IPS DF 4.7 (cell line): Measurements from ENCODE around the gene ATP2B2.

Experiments used
- DNase-seq: peaks from one replicate; pipeline ENCODE4 v3.0.0-alpha.2; 2013; ENCODE audit warnings: low spot score; ENCODE audit errors: extremely low read depth

ATP2B2 gene

GRCh38 chr3:10332481-10333348 lies 172.7 kb downstream of the ATP2B2 start:
- DNase-seq, result no peak

- no peak for DNase-seq
Measured at GRCh38 chr3:10331320-10331719, 174.1 kb downstream of the ATP2B2 start.

DNA sequence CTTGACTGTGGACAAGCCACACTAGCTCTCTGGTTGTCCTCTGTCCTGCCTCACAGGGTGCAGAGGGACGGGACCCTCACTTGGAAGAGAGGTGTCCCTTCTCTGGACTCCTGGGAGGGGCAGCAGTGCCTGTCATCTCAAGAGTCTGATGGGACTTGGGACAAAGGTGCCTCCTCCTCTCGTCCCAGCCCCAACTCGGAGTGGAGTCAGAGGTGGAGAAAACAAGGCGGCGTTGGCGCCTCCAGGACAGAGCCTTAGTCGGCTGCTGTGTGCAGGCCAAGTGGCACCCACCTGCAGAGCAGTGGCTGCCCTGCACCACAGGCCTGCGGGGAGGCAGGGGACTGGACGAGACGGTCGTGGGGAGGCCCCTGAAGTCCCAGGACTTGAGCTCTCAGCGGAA lies 175.1 kb downstream of the ATP2B2 start:
- no peak for DNase-seq

DNA sequence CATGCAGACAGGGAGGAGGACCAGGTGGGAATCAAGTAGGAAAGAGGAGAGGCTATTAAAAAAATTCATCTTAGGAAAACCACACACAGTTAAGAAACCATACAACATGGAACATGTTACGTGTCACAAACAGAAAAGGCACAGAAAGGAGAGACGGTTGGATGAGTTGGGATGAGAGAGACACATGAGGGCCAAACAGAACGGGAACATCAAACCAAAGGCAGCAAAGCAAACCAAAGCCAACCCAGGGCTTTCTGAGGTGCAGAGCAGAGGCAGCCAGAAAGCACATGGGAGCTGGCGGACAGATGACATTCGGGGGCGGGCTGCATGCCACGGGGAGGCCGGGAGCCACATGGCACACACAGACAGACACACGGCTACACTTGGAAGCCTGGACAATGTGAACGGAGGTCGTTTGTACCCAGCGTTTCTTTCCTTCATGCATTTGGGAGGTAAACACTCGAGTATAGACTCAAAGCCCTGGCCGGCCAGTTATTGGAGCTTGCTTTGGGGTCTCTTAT lies 175.8 kb downstream of the ATP2B2 start:
- DNase-seq, result no peak

DNA sequence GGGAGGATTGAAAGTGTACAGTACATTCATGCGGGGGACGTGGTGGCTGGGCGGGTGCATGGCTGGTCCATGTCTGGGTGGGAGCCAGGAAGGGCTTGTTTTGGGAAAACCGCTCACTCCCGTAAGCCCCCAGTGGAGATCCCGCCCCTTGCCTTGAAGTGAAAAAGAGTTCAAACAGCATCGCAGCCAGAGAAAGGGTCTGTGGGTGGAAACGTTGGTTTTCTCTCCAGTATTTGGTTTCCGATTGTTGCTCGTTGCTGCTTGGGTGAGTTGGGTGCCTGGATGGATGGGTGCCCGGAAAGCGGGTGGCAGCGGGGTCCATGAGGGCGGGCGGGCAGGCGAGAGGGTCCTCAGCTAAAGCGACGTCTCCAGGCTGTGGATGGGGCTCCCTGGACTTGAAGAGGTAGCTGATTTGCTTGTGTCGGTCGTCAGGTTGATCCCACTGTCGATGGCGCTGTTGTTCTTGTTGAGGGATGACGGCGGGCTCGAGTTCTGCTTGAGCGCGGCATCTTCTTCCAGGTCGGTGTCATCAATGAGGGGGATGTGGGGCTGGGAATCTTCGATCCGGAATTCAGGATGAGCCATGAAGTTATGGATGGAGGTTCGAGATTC lies 176.8 kb downstream of the ATP2B2 start:
- DNase-seq, result no peak

GRCh38 chr3:10327592-10327991 lies 177.8 kb downstream of the ATP2B2 start:
- no peak for DNase-seq

DNA sequence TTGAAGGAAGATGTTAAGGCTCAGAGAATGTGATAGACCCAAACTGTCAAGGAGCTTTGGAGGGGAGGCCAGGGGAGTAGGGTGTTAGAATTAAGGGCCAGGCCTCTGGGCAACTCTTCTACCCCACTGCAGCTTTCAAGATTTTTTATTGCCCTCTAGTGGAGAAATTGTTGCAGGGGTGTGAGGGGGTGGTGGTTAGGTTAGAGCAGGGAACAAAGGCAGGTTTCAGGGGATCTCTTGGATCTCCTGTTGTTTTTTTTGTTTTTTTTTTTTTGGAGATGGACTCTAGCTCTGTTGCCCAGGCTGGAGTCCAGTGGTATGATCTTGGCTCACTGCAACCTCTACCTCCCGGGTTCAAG lies 183.1 kb downstream of the ATP2B2 start:
- no peak for DNase-seq

DNA sequence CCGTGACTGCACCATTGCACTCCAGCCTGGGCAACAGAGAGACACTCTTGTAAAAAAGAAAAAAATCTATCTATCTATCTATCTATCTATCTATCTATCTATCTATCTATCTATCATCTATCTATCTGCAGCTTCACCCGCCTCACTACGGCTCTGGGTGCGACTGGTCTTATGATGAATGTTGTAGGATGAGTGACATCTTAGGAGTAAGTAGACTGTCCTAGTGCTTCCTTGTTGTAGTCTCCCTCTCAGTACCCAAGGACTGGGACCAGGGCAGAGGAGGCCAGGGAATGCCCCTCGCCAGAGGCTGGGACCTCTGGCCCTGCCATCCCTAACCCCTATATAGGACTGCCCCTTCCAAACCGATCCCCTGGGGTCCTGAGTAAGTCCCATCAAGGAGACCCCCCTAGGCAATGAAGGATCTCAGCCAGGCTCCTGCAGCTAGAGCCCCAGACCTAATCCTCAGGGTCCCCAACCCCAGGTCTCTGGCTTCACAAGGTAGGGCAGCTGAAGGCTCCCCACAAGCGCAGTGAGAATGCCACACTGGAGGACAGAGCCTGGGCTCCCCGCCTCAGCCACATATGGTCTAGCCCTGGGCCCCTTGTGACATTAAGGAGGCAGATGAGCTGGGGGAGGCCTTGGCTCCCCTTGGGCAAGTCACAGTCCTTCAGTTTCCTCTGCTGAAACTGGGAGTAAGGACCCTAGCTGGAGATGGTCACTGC lies 183.6 kb downstream of the ATP2B2 start:
- no peak for DNase-seq

DNA sequence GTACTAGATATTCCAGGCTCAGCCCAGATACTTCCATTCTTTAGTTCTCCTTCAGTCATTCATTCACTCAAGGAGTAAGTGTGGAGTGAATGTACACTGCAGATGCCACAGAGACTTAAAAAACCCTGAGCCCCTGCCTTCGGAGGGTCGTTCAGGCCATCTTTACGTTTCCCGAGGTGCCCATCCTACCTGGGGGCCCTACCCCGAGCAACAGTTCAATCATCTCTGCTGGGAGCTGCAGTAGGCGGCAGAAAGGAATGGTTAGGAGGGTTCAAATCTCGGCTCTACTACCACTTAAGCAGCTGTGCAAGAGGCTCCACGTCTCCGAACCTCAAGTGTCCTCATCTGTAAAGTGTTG lies 185.1 kb downstream of the ATP2B2 start:
- DNase-seq, result no peak

GRCh38 chr3:10319804-10320203 lies 185.6 kb downstream of the ATP2B2 start:
- no peak for DNase-seq

- no peak for DNase-seq
Measured at GRCh38 chr3:10319251-10319650, 186.1 kb downstream of the ATP2B2 start.

- no peak for DNase-seq
Measured at GRCh38 chr3:10317961-10318350, 187.4 kb downstream of the ATP2B2 start.

GRCh38 chr3:10317311-10317960 lies 187.9 kb downstream of the ATP2B2 start:
- no peak for DNase-seq

DNA sequence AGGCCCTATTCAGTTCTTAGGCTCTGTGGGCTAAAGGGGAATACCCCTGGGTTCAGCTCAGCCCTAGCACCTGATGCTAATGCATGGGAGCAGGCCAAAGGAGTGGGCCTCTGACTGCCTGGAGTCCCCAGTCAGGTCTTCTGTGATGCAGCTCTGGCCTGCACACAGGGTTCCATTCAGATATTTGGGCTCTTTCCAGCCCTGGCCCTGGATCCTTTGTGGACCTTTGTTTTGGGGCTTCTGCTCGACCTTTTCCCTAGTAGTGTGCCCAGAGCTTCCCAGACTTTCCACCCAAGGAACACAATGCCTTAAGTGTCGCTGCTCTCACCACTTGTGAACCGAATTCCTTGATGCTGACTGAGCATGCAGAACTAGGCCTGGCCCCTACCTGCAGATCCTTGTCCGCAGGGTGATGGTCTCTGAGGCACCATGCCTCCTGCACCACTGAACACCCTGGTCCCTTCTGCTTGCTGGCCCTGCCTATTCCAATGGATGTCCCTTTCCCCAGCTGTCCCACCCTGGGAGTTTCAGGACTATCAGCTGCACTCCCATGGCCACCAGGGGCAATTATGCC lies 189.5 kb downstream of the ATP2B2 start:
- no peak for DNase-seq

- DNase-seq, result no peak
Measured at GRCh38 chr3:10315101-10315500, 190.3 kb downstream of the ATP2B2 start.

DNA sequence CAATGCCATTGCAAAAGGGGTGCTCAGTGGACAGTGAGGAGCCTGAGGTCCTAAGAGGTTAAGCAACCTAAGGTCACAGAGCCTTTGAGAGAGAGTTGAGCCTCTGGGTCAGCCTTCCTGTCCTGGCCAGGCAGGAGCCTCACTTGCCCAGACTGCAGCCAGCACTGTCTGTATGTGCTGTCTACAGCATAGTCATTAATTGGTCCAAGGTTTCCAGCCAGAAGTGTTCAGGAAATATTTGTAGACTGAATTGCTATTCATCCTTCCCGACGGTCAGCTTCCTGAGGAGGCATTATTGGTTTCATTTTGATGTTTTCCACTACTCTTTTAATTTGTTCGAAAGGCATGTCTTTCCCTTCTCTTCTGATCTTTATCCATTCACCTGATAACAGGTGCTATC lies 192.5 kb downstream of the ATP2B2 start:
- DNase-seq, result no peak

- DNase-seq, result no peak
Measured at GRCh38 chr3:10312391-10312790, 193.0 kb downstream of the ATP2B2 start.

- DNase-seq, result no peak
Measured at GRCh38 chr3:10311710-10312109, 193.7 kb downstream of the ATP2B2 start.

DNA sequence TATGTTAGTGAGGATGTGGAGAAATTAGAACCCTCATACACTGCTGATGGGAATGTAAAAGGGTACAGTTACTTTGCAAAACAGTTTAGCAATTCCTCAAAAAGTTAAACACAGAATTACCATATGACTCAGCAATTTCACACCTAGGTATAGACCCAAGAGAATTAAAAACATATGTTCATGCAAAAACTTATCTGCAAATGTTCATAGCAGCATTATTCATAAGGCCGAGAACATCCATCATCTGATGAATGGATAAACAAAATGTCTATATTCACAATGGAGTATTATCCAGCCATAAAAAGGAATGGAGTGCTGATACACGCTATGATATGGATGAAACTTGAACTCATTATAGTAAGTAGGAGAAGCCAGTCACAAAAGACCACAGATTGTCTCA lies 194.8 kb downstream of the ATP2B2 start:
- DNase-seq, result no peak

GRCh38 chr3:10309736-10310135 lies 195.7 kb downstream of the ATP2B2 start:
- DNase-seq, result no peak

GRCh38 chr3:10308678-10309077 lies 196.7 kb downstream of the ATP2B2 start:
- no peak for DNase-seq
